ENCODE measurements around the gene NGEF.

- TF ChIP-seq CTCF (IDR thresholded peaks at IDR 0.05) (no peak), POLR2A (IDR thresholded peaks at IDR 0.05) (no peak)
These were observed 27.5 kb upstream of the NGEF start for GRCh38 chr2:233040571-233040970.
